ENCODE results near the gene MCL1. TPM values are rescaled to one million over a fixed set of nuclear protein-coding genes. Genes with fewer than 3 reads are reported as not detected.
"Not testable (repeated sequence)": the region's sequence is repeated elsewhere in the genome, so short reads cannot be mapped to it uniquely, and the experiment has no call there.

The MCL1 gene
- total RNA-seq, 1 experiment from 2014 or later, result 145 TPM

GRCh38 chr1:150567341-150567716 is 12.1 kb downstream of the MCL1 start:
- DNase-seq, result no peak
- ChIA-PET POLR2A (ENCODE audit: unreplicated experiment) (interaction anchor here (1.3 to 1.8 kb wide), 3 partner anchors 12 to 130 kb away, joined by 6 to 20 read pairs (median 11); partner anchors contain the start of genes ENSA, GOLPH3L and MCL1), CTCF (no interaction called here)
- H3K9me2 ChIP-seq (ENCODE audit: insufficient read depth), result no peaks in the 10 kb centered on the region
- H3K4me1 ChIP-seq (replicated peaks; ENCODE audit: insufficient read depth), result peaks cover 84% of the 10 kb centered on the region
- intact Hi-C loops (cut with micrococcal nuclease; ENCODE audit: unreplicated experiment), result loop anchor here (10.0 kb wide), 2 partner anchors 303 to 497 kb away; partner anchors contain the start of genes APH1A and MLLT11
- H3F3A ChIP-seq (ENCODE audit: insufficient read depth, low read depth), result peaks cover 82% of the 10 kb centered on the region
- H2AFZ ChIP-seq, result no peak overlapping the region
- H3K79me2 ChIP-seq (ENCODE audit: low read depth), result peaks cover 93% of the 10 kb centered on the region
- no peak for TF ChIP-seq EZH2 (IDR thresholded peaks at IDR 0.05; ENCODE audit: low read depth)
- TF ChIP-seq, protein P1, sequence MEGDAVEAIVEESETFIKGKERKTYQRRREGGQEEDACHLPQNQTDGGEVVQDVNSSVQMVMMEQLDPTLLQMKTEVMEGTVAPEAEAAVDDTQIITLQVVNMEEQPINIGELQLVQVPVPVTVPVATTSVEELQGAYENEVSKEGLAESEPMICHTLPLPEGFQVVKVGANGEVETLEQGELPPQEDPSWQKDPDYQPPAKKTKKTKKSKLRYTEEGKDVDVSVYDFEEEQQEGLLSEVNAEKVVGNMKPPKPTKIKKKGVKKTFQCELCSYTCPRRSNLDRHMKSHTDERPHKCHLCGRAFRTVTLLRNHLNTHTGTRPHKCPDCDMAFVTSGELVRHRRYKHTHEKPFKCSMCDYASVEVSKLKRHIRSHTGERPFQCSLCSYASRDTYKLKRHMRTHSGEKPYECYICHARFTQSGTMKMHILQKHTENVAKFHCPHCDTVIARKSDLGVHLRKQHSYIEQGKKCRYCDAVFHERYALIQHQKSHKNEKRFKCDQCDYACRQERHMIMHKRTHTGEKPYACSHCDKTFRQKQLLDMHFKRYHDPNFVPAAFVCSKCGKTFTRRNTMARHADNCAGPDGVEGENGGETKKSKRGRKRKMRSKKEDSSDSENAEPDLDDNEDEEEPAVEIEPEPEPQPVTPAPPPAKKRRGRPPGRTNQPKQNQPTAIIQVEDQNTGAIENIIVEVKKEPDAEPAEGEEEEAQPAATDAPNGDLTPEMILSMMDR (conservative IDR thresholded peaks at IDR 0.05), result no peak
- BruUV-seq (replicated peaks), result no TSS peak
- no peaks in the 10 kb centered on the region for H3K9me3 ChIP-seq (ENCODE audit: insufficient read depth, low read depth)
- H3K4me2 ChIP-seq, result peak overlapping the region; percentile 64
- H4K20me1 ChIP-seq (ENCODE audit: insufficient read depth), result peaks cover under 1% of the 10 kb centered on the region
- no peaks in the 10 kb centered on the region for H3K27me3 ChIP-seq (ENCODE audit: insufficient read depth, low read depth)
- peak overlapping the region; percentile 15; the same call in 1 of the 2 replicates for H3K4me3 ChIP-seq
- H3K27ac ChIP-seq, result peak overlapping the region; percentile 93
- H3K36me3 ChIP-seq (ENCODE audit: low read depth), result no peaks in the 10 kb centered on the region

DNA sequence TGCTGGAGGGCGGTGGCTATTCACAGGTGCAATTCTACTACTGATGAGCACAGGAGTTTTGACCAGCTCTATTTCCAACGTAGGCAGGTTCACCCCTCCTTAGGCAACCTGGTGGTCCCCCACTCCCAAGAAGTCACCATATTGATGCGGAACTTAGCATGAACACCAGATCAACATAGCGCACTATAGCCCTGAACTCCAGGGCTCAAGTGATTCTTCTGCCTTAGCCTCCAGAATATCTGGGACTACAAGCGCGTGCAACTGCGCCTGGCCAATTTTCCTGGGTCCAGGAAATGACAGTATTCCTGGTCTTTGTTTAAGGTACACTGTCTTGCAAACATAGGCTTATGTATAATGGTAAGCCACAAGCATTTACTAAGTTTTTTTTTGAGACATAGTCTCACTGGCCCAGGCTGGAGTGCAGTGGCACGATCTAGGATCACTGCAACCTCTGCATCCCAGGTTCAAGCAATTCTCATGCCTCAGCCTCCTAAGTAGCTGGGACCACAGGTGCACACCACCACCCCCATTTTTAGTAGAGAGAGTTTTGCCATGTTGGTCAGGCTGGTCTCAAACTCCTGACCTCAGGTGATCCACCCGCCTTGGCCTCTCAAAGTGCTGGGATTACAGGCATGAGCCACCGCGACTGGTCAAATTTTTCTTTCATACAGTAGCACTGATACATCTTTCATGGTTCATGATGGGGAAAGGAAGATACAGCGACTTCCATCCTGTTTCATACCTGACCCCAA is 12.6 kb downstream of the MCL1 start:
- H2AFZ ChIP-seq, result no peak overlapping the region
- BruUV-seq (replicated peaks), result no TSS peak
- H3F3A ChIP-seq (ENCODE audit: insufficient read depth, low read depth), result peaks cover 79% of the 10 kb centered on the region
- no peaks in the 10 kb centered on the region for H3K27me3 ChIP-seq (ENCODE audit: insufficient read depth, low read depth)
- intact Hi-C loops (cut with micrococcal nuclease; ENCODE audit: unreplicated experiment), result loop anchor here (10.0 kb wide), 2 partner anchors 302 to 498 kb away; partner anchors contain the start of genes APH1A and MLLT11
- ChIA-PET CTCF (no interaction called here), POLR2A (ENCODE audit: unreplicated experiment) (interaction anchor here (0.7 kb wide), 1 partner anchor 134 kb away, joined by 9 read pairs; no protein-coding TSS in a partner anchor)
- H3K4me3 ChIP-seq, result no peak overlapping the region
- TF ChIP-seq EZH2 (IDR thresholded peaks at IDR 0.05; ENCODE audit: low read depth), result no peak
- TF ChIP-seq, protein P1 (conservative IDR thresholded peaks at IDR 0.05), result no peak
- H4K20me1 ChIP-seq (ENCODE audit: insufficient read depth), result no peaks in the 10 kb centered on the region; the same call in 1 of the 2 replicates
- peak overlapping the region; percentile 64 for H3K4me2 ChIP-seq
- H3K4me1 ChIP-seq (replicated peaks; ENCODE audit: insufficient read depth), result peaks cover 84% of the 10 kb centered on the region
- no peak for DNase-seq
- no peaks in the 10 kb centered on the region for H3K9me3 ChIP-seq (ENCODE audit: insufficient read depth, low read depth)
- H3K36me3 ChIP-seq (ENCODE audit: low read depth), result no peaks in the 10 kb centered on the region
- H3K27ac ChIP-seq, result peak overlapping the region; percentile 93
- H3K79me2 ChIP-seq (ENCODE audit: low read depth), result peaks cover 90% of the 10 kb centered on the region
- no peaks in the 10 kb centered on the region for H3K9me2 ChIP-seq (ENCODE audit: insufficient read depth)

DNA sequence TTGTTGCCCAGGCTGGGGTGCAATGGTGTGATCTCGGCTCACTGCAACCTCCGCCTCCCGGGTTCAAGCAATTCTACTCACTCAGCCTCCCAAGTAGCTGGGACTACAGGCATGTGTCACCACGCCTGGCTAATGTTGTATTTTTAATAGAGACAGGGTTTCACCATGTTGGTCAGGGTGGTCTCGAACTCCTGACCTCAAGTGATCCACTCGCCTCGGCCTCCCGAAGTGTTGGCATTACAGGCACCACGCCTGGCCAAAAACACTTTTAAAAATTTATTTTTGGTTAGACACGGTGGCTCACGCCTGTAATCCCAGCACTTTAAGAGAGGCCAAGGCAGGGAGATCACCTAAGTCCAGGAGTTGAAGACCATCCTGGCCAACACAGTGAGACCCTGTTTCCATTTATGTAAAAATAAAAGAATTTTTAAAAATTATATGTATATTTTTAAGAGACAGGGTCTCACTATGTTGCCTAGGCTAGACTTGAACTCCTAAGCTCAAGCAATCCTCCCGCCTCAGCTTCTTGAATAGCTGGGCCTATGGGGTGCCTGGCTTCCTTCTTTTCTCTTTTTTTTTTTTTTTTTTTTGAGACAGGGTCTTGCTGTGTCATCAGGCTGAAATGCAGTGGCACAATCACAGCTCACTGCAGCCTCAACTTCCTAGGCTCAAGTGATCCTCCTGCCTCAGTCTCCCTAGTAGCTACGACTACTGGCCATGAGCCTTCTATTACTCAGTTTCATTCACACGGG is 14.0 kb downstream of the MCL1 start:
- not testable (repeated sequence) for BruUV-seq (replicated peaks)
- intact Hi-C loops (cut with micrococcal nuclease; ENCODE audit: unreplicated experiment), result loop anchor here (10.0 kb wide), 2 partner anchors 301 to 499 kb away; partner anchors contain the start of genes APH1A and MLLT11
- POLR2A ChIA-PET (ENCODE audit: unreplicated experiment), result interaction anchor here (0.6 kb wide), 1 partner anchor 212 kb away, joined by 6 read pairs; no protein-coding TSS in a partner anchor

More for the DNA sequence above, 14.0 kb downstream of the MCL1 start:
- H3K27ac ChIP-seq, result peak overlapping the region; percentile 98; the same call in 1 of the 2 replicates
- H3F3A ChIP-seq (ENCODE audit: insufficient read depth, low read depth), result peaks cover 70% of the 10 kb centered on the region
- H2AFZ ChIP-seq; H3K4me2 ChIP-seq; H3K4me3 ChIP-seq; H3K27me3 ChIP-seq (ENCODE audit: insufficient read depth, low read depth); H3K36me3 ChIP-seq (ENCODE audit: low read depth); H4K20me1 ChIP-seq (ENCODE audit: insufficient read depth); H3K9me2 ChIP-seq (ENCODE audit: insufficient read depth); H3K9me3 ChIP-seq (ENCODE audit: insufficient read depth, low read depth); DNase-seq: not testable (repeated sequence)
- peaks cover 78% of the 10 kb centered on the region for H3K4me1 ChIP-seq (replicated peaks; ENCODE audit: insufficient read depth)
- peaks cover 83% of the 10 kb centered on the region for H3K79me2 ChIP-seq (ENCODE audit: low read depth)
- CTCF ChIA-PET, result interaction anchor here (0.6 kb wide), 1 partner anchor 506 kb away, joined by 6 read pairs; no protein-coding TSS in a partner anchor
